Ascending aorta (tissue), 2 donors: ENCODE measurements around the gene NELFA. TPM values are rescaled to one million over a fixed set of nuclear protein-coding genes. Genes with fewer than 3 reads are reported as not detected.

Experiments used
- DNase-seq, 2 donors: peaks; one replicate each; pipeline ENCODE4 v3.0.0-alpha.2; 2019; ENCODE audit warnings: low spot score in 2 of 2
- H3K27ac ChIP-seq, 2 donors: fragments of 200-600 bp; sonication (generic); one replicate each; pipeline ENCODE4 v1.5.1; 2016 to 2017; ENCODE audit warnings: mild to moderate bottlenecking in 1 of 2
- H3K27me3 ChIP-seq: fragments of 200-600 bp; sonication (generic); one replicate; pipeline ENCODE4 v1.5.1; 2017
- H3K36me3 ChIP-seq, 2 donors: fragments of 200-600 bp; sonication (generic); one replicate each; pipeline ENCODE4 v1.5.1; 2016
- H3K4me1 ChIP-seq, 2 donors: fragments of 200-600 bp; sonication (generic); one replicate each; pipeline ENCODE4 v1.5.1; 2016 to 2017; ENCODE audit warnings: mild to moderate bottlenecking in 1 of 2
- H3K4me3 ChIP-seq, 2 donors: fragments of 200-600 bp; sonication (generic); one replicate each; pipeline ENCODE4 v1.5.1; 2016 to 2017; ENCODE audit warnings: mild to moderate bottlenecking in 1 of 2
- H3K9me3 ChIP-seq, 2 donors: fragments of 200-600 bp; sonication (generic); one replicate each; pipeline ENCODE4 v1.5.1; 2016
- CTCF ChIP-seq, 3 experiments: fragments of 200-600 bp in 2 of 3; fragments of 450-650 bp in 1 of 3; sonication (generic) in 2 of 3; IDR thresholded peaks; one replicate each; pipeline ENCODE4 v1.5.1; 2016 to 2019; ENCODE audit warnings: antibody characterized with exemption in 3 of 3, mild to moderate bottlenecking in 1 of 3, moderate library complexity in 1 of 3
- intact Hi-C: fragments of 100-400 bp; cut with DNase I; formaldehyde crosslinking; loops from one replicate; pipeline ENCODE4 v1.15.1; 2023
- total RNA-seq: library from RNA; depleted of rRNA; stranded (reverse); fragments of >200 nt; gene quantifications from one replicate; pipeline ENCODE4 v1.1.0, GENCODE V29; 2016

NELFA gene
- total RNA-seq, 1 donor from 2014 or later = 11.9 TPM

GRCh38 chr4:1978741-1979476 is 29.9 kb downstream of the NELFA start:
- Histone ChIP-seq H3K4me3 (no peak overlapping the region), H3K4me1 (no peaks in the 10 kb centered on the region), H3K27ac (no peak overlapping the region), H3K36me3 (peaks cover 74 to 97% of the 10 kb centered on the region in 2 donors), H3K9me3 (no peaks in the 10 kb centered on the region), H3K27me3 (no peaks in the 10 kb centered on the region)
- peak in 1 of 2 donors; percentile 54 for DNase-seq
- intact Hi-C loops = no loop called here
- TF ChIP-seq CTCF (IDR thresholded peaks at IDR 0.05) = no peak

GRCh38 chr4:1978226-1978625 is 30.5 kb downstream of the NELFA start:
- TF ChIP-seq CTCF (IDR thresholded peaks at IDR 0.05) = no peak
- H3K4me1 ChIP-seq = no peaks in the 10 kb centered on the region
- H3K36me3 ChIP-seq = peaks cover 67 to 97% of the 10 kb centered on the region in 2 donors
- no peaks in the 10 kb centered on the region for H3K9me3 ChIP-seq
- H3K27me3 ChIP-seq = no peaks in the 10 kb centered on the region
- H3K27ac ChIP-seq = no peak overlapping the region
- no peak overlapping the region for H3K4me3 ChIP-seq
- intact Hi-C loops = no loop called here
- peak in 1 of 2 donors; percentile 31 for DNase-seq

GRCh38 chr4:1976416-1977352 is 32.1 kb downstream of the NELFA start:
- no peak overlapping the region for H3K27ac ChIP-seq
- intact Hi-C loops = no loop called here
- TF ChIP-seq CTCF (IDR thresholded peaks at IDR 0.05) = no peak

GRCh38 chr4:1975880-1976279 is 32.9 kb downstream of the NELFA start:
- Histone ChIP-seq H3K4me1 (no peaks in the 10 kb centered on the region), H3K27me3 (no peaks in the 10 kb centered on the region), H3K4me3 (no peak overlapping the region), H3K36me3 (peaks cover 55 to 78% of the 10 kb centered on the region in 2 donors), H3K27ac (no peak overlapping the region), H3K9me3 (no peaks in the 10 kb centered on the region)
- no peak for DNase-seq
- TF ChIP-seq CTCF (IDR thresholded peaks at IDR 0.05) = no peak
- intact Hi-C loops = no loop called here

More at GRCh38 chr4:1976416-1977352, 32.1 kb downstream of the NELFA start:
- Histone ChIP-seq H3K27me3 (no peaks in the 10 kb centered on the region), H3K4me3 (no peak overlapping the region), H3K9me3 (no peaks in the 10 kb centered on the region), H3K36me3 (peaks cover 57 to 85% of the 10 kb centered on the region in 2 donors), H3K4me1 (no peaks in the 10 kb centered on the region)
- peak in 1 of 2 donors; percentile 48 for DNase-seq

- H3K27ac ChIP-seq = no peak overlapping the region
- H3K9me3 ChIP-seq = no peaks in the 10 kb centered on the region
- no peaks in the 10 kb centered on the region for H3K27me3 ChIP-seq
- peak in 1 of 2 donors; percentile 42 for DNase-seq
- no peak overlapping the region for H3K4me3 ChIP-seq
- no peak for TF ChIP-seq CTCF (IDR thresholded peaks at IDR 0.05)
- intact Hi-C loops = no loop called here
- H3K36me3 ChIP-seq = peaks cover 54 to 73% of the 10 kb centered on the region in 2 donors
- no peaks in the 10 kb centered on the region for H3K4me1 ChIP-seq
These were observed 33.4 kb downstream of the NELFA start for GRCh38 chr4:1975391-1975801.
